SK-N-SH treated with all-trans-retinoic acid at 6 μM for 48 hours (cell line): Measurements from ENCODE around the gene PTPRG.

Experiments used
- ATAC-seq: fragments of 200-7000 bp; cut with Tn5 transposase; 3 replicates; pipeline ENCODE4 v1.9.1; 2020; ENCODE audit warnings: mild to moderate bottlenecking, moderate library complexity
- ARNTL ChIP-seq: fragments of 450-650 bp; formaldehyde crosslinking; IDR thresholded peaks from 2 replicates; pipeline ENCODE4 v1.5.0; 2020; ENCODE audit warnings: low read depth, mild to moderate bottlenecking, moderate library complexity, borderline replicate concordance
- BACH2 ChIP-seq: fragments of 250-450 bp; sonication (Bioruptor Pico); IDR thresholded peaks from 2 replicates; pipeline ENCODE4 v1.9.0; 2021; ENCODE audit warnings: mild to moderate bottlenecking, borderline replicate concordance
- CREB5 ChIP-seq: fragments of 250-450 bp; sonication (Bioruptor Pico); IDR thresholded peaks from 2 replicates; pipeline ENCODE4 v1.5.1; 2020; ENCODE audit warnings: low read depth, mild to moderate bottlenecking, moderate library complexity
- CSDC2 ChIP-seq: fragments of 250-450 bp; sonication (Bioruptor Pico); IDR thresholded peaks from 2 replicates; pipeline ENCODE4 v1.5.0; 2020; ENCODE audit warnings: mild to moderate bottlenecking, moderate library complexity
- CSRNP3 ChIP-seq: fragments of 250-450 bp; sonication (Bioruptor Pico); IDR thresholded peaks from 2 replicates; pipeline ENCODE4 v1.5.1; 2021; ENCODE audit warnings: mild to moderate bottlenecking, moderate library complexity
- ESRRG ChIP-seq: fragments of 250-450 bp; sonication (Bioruptor Pico); IDR thresholded peaks from 2 replicates; pipeline ENCODE4 v1.6.1; 2021; ENCODE audit warnings: mild to moderate bottlenecking
- GLIS3 ChIP-seq: fragments of 250-450 bp; sonication (Bioruptor Pico); IDR thresholded peaks from 2 replicates; pipeline ENCODE4 v1.5.0; 2020; ENCODE audit warnings: mild to moderate bottlenecking, moderate library complexity
- ISL1 ChIP-seq: fragments of 250-450 bp; sonication (Bioruptor Pico); IDR thresholded peaks from 2 replicates; pipeline ENCODE4 v2.1.2; 2022; ENCODE audit warnings: mild to moderate bottlenecking, moderate library complexity
- OSR1 ChIP-seq: fragments of 250-450 bp; sonication (Bioruptor Pico); IDR thresholded peaks from 2 replicates; pipeline ENCODE4 v1.8.0; 2022; ENCODE audit warnings: moderate library complexity, mild to moderate bottlenecking, inconsistent platforms
- PATZ1 ChIP-seq: fragments of 250-450 bp; sonication (Bioruptor Pico); IDR thresholded peaks from 2 replicates; pipeline ENCODE4 v1.8.0; 2020; ENCODE audit warnings: mild to moderate bottlenecking, moderate library complexity, borderline replicate concordance
- PPARA ChIP-seq: fragments of 250-450 bp; sonication (Bioruptor Pico); IDR thresholded peaks from 2 replicates; pipeline ENCODE4 v1.5.0; 2020; ENCODE audit warnings: mild to moderate bottlenecking, borderline replicate concordance
- RARB ChIP-seq: fragments of 250-450 bp; sonication (Bioruptor Pico); IDR thresholded peaks from 2 replicates; pipeline ENCODE4 v1.8.0; 2021; ENCODE audit warnings: mild to moderate bottlenecking, moderate library complexity
- SNAI2 ChIP-seq: fragments of 250-450 bp; sonication (Bioruptor Pico); IDR thresholded peaks from 2 replicates; pipeline ENCODE4 v1.5.0; 2020; ENCODE audit warnings: mild to moderate bottlenecking, moderate library complexity
- TCF4 ChIP-seq: fragments of 250-450 bp; sonication (Bioruptor Pico); IDR thresholded peaks from 2 replicates; pipeline ENCODE4 v1.8.0; 2021; ENCODE audit warnings: mild to moderate bottlenecking, moderate library complexity, borderline replicate concordance
- TOX ChIP-seq: fragments of 250-450 bp; sonication (Bioruptor Pico); IDR thresholded peaks from 2 replicates; pipeline ENCODE4 v1.8.0; 2021; ENCODE audit warnings: mild to moderate bottlenecking, moderate library complexity, borderline replicate concordance
- ZC3H10 ChIP-seq: fragments of 250-450 bp; sonication (Bioruptor Pico); IDR thresholded peaks from 2 replicates; pipeline ENCODE4 v1.5.1; 2021; ENCODE audit warnings: mild to moderate bottlenecking, moderate library complexity
- ZFP3 ChIP-seq: fragments of 250-450 bp; sonication (Bioruptor Pico); IDR thresholded peaks from 2 replicates; pipeline ENCODE4 v1.5.0; 2020; ENCODE audit warnings: mild to moderate bottlenecking, moderate library complexity
- ZFP30 ChIP-seq: fragments of 450-650 bp; formaldehyde crosslinking; IDR thresholded peaks from 2 replicates; pipeline ENCODE4 v1.5.0; 2022; ENCODE audit warnings: mild to moderate bottlenecking, moderate library complexity
- ZNF565 ChIP-seq: fragments of 450-650 bp; formaldehyde crosslinking; conservative IDR thresholded peaks from 2 replicates; pipeline ENCODE4 v1.5.0; 2020; ENCODE audit warnings: low read depth, mild to moderate bottlenecking, moderate library complexity
- ZNF70 ChIP-seq: fragments of 450-650 bp; formaldehyde crosslinking; IDR thresholded peaks from 2 replicates; pipeline ENCODE4 v1.5.0; 2020; ENCODE audit warnings: mild to moderate bottlenecking, moderate library complexity
- TF ChIP-seq, protein P1 (sequence below): fragments of 250-450 bp; sonication (Bioruptor Pico); IDR thresholded peaks from 2 replicates; pipeline ENCODE4 v1.8.0; 2021; ENCODE audit warnings: low read depth, mild to moderate bottlenecking, moderate library complexity, borderline replicate concordance
- TF ChIP-seq, protein P2 (sequence below): fragments of 250-450 bp; sonication (Bioruptor Pico); IDR thresholded peaks from 2 replicates; pipeline ENCODE4 v1.5.0; 2020; ENCODE audit warnings: mild to moderate bottlenecking, moderate library complexity

The PTPRG gene

DNA sequence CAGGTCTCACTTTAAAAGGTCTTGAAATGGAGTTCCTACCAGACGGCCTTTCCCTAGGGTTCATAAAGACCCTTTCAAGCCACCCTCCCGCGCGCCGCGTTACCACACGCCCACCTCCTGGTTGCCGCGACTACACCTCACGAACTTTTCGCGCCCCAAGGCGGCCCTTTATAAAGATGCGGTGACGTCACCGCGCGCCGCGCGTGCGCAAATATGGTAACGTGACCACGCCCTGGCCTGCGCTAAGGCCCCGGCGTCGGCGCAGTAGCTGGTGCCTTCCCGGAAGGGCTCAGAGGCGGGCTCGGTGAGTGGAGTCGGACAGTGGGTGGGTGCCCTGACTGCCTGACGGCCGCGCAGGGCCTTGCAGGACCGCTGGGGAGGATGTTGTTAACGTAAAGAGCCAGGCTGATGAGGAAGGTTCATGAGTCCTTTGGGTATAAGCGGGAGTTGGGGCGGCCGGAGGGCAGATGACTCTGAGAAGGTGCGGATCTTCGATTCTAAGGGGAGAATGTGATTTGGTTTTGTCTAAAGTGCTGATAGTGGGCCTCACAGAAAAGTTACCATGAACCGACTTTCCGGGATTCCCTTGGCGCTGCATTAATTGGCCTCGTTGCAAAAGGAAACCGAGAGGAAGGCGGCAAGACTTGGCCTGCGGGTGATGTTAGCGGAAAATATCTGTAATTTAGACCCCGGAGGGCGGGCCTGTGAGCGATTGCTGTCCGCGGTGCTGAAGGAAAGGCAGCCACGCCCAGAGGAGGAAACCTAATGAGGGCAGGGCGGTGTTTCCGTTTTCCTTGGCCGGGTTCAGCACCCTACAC is 757.6 kb downstream of the PTPRG start (continued):
- TF ChIP-seq ARNTL (no peak), ZFP3 (0 out of 2 replicates have a peak, but pooled peaks have one; percentile 28), CSDC2 (peak; percentile 20; the same call in 1 of the 2 replicates)

GRCh38 chr3:62319570-62320243 is 758.3 kb downstream of the PTPRG start:
- ATAC-seq: no peak
- TF ChIP-seq ZFP3 (no peak), ZC3H10 (CRISPR knock-in tag) (no peak), OSR1 (CRISPR knock-in tag) (0 out of 2 replicates have a peak, but pooled peaks have one; percentile 62)

- TF ChIP-seq PPARA (CRISPR knock-in tag) (no peak), RARB (CRISPR knock-in tag) (no peak), ZNF565 (CRISPR knock-in tag) (no peak), SNAI2 (CRISPR knock-in tag) (no peak), TOX (CRISPR knock-in tag) (no peak), ISL1 (CRISPR knock-in tag) (no peak), ESRRG (CRISPR knock-in tag) (no peak), TCF4 (CRISPR knock-in tag) (no peak)
- no peak for ATAC-seq
Measured at GRCh38 chr3:62323241-62323640, 761.9 kb downstream of the PTPRG start.

- no peak for ATAC-seq
- TF ChIP-seq RARB (CRISPR knock-in tag): no peak
- no peak for TF ChIP-seq TOX (CRISPR knock-in tag)
- no peak for TF ChIP-seq CSRNP3 (CRISPR knock-in tag)
- TF ChIP-seq, protein P1, sequence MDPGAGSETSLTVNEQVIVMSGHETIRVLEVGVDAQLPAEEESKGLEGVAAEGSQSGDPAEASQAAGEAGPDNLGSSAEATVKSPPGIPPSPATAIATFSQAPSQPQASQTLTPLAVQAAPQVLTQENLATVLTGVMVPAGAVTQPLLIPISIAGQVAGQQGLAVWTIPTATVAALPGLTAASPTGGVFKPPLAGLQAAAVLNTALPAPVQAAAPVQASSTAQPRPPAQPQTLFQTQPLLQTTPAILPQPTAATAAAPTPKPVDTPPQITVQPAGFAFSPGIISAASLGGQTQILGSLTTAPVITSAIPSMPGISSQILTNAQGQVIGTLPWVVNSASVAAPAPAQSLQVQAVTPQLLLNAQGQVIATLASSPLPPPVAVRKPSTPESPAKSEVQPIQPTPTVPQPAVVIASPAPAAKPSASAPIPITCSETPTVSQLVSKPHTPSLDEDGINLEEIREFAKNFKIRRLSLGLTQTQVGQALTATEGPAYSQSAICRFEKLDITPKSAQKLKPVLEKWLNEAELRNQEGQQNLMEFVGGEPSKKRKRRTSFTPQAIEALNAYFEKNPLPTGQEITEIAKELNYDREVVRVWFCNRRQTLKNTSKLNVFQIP (CRISPR knock-in tag): no peak
- TF ChIP-seq TCF4 (CRISPR knock-in tag): no peak
- TF ChIP-seq ZNF565 (CRISPR knock-in tag): no peak
- TF ChIP-seq OSR1 (CRISPR knock-in tag): no peak
- no peak for TF ChIP-seq PATZ1
- TF ChIP-seq ZC3H10 (CRISPR knock-in tag): no peak
- no peak for TF ChIP-seq ZFP30 (CRISPR knock-in tag)
- no peak for TF ChIP-seq CSDC2
- TF ChIP-seq, protein P2, sequence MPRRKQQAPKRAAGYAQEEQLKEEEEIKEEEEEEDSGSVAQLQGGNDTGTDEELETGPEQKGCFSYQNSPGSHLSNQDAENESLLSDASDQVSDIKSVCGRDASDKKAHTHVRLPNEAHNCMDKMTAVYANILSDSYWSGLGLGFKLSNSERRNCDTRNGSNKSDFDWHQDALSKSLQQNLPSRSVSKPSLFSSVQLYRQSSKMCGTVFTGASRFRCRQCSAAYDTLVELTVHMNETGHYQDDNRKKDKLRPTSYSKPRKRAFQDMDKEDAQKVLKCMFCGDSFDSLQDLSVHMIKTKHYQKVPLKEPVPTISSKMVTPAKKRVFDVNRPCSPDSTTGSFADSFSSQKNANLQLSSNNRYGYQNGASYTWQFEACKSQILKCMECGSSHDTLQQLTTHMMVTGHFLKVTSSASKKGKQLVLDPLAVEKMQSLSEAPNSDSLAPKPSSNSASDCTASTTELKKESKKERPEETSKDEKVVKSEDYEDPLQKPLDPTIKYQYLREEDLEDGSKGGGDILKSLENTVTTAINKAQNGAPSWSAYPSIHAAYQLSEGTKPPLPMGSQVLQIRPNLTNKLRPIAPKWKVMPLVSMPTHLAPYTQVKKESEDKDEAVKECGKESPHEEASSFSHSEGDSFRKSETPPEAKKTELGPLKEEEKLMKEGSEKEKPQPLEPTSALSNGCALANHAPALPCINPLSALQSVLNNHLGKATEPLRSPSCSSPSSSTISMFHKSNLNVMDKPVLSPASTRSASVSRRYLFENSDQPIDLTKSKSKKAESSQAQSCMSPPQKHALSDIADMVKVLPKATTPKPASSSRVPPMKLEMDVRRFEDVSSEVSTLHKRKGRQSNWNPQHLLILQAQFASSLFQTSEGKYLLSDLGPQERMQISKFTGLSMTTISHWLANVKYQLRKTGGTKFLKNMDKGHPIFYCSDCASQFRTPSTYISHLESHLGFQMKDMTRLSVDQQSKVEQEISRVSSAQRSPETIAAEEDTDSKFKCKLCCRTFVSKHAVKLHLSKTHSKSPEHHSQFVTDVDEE (CRISPR knock-in tag): no peak
- no peak for TF ChIP-seq ARNTL
- TF ChIP-seq GLIS3 (CRISPR knock-in tag): no peak
- TF ChIP-seq PPARA (CRISPR knock-in tag): no peak
- TF ChIP-seq BACH2: no peak
- TF ChIP-seq ZFP3: no peak
- TF ChIP-seq SNAI2 (CRISPR knock-in tag): no peak
- TF ChIP-seq ZNF70 (CRISPR knock-in tag): no peak
- no peak for TF ChIP-seq CREB5 (CRISPR knock-in tag)
- TF ChIP-seq, all 23 proteins: peak for 0
Measured at GRCh38 chr3:62325896-62326295, 764.5 kb downstream of the PTPRG start.
